Measurements from ENCODE around the gene CCND2. TPM values are rescaled to one million over a fixed set of nuclear protein-coding genes. Genes with fewer than 3 reads are reported as not detected.

The CCND2 gene
- total RNA-seq, 2 experiments from 2014 or later, result 159 to 163 TPM

GRCh38 chr12:4274396-4275015, 944 bp downstream of the CCND2 start:
- DNase-seq (peak in 7 of 14 experiments; percentile 16 to 63 (median 41)), ATAC-seq (ENCODE audit: poor library complexity) (no peak)
- Mint-ChIP-seq H3K27me3 (no peaks in the 10 kb centered on the region), H3K4me1 (ENCODE audit: low read depth) (peaks cover 54% of the 10 kb centered on the region), H3K4me3 (peak overlapping the region; percentile 95), H3K36me3 (ENCODE audit: low read depth) (peaks cover 78% of the 10 kb centered on the region), H3K9me3 (no peaks in the 10 kb centered on the region), H3K27ac (peak overlapping the region; percentile 99)
- Histone ChIP-seq H3K27me3 (ENCODE audit: control insufficient read depth in 1 of 2, insufficient read depth in 2 of 2, low read length in 2 of 2) (no peaks in the 10 kb centered on the region), H3K36me3 (ENCODE audit: insufficient read depth, low read length) (peaks cover 37% of the 10 kb centered on the region), H3K9me3 (ENCODE audit: control insufficient read depth in 1 of 2, insufficient read depth in 1 of 2, low read length in 2 of 2) (no peaks in the 10 kb centered on the region), H3K4me3 (ENCODE audit: low read length) (peak overlapping the region; percentile 95), H3K27ac (ENCODE audit: low read depth in 1 of 2, low read length in 2 of 2) (peak overlapping the region; percentile 82 to 86), H3K4me1 (ENCODE audit: insufficient read depth, low read length) (peaks cover 78% of the 10 kb centered on the region)
- intact Hi-C loops (cut with DNase I, micrococcal nuclease), result loop anchor here (5.0 to 10.0 kb wide), 4 partner anchors 132 to 617 kb away; no protein-coding TSS in a partner anchor
- POLR2A ChIA-PET, result interaction anchor here (0.7 to 10.1 kb wide), 14 partner anchors 14 to 401 kb away, joined by 3 to 113 read pairs (median 16); partner anchors contain the start of genes PARP11 and TIGAR
- CTCF ChIA-PET, result interaction anchor here (3.2 to 3.4 kb wide), 2 partner anchors 24 to 131 kb away, joined by 42 to 56 read pairs; no protein-coding TSS in a partner anchor
- TF ChIP-seq CTCF (IDR thresholded peaks at IDR 0.05), result no peak

- Mint-ChIP-seq H3K9me3 (no peaks in the 10 kb centered on the region), H3K27ac (peak overlapping the region; percentile 99), H3K36me3 (ENCODE audit: low read depth) (peaks cover 78% of the 10 kb centered on the region), H3K27me3 (no peaks in the 10 kb centered on the region), H3K4me3 (peak overlapping the region; percentile 95), H3K4me1 (ENCODE audit: low read depth) (peaks cover 61% of the 10 kb centered on the region)
- CTCF ChIA-PET, result interaction anchor here (0.6 to 4.3 kb wide), 9 partner anchors 11 to 389 kb away, joined by 3 to 72 read pairs (median 9); no protein-coding TSS in a partner anchor
- Histone ChIP-seq H3K4me1 (ENCODE audit: insufficient read depth, low read length) (peaks cover 79% of the 10 kb centered on the region), H3K36me3 (ENCODE audit: insufficient read depth, low read length) (peaks cover 44% of the 10 kb centered on the region), H3K9me3 (ENCODE audit: control insufficient read depth in 1 of 2, insufficient read depth in 1 of 2, low read length in 2 of 2) (no peaks in the 10 kb centered on the region), H3K27me3 (ENCODE audit: control insufficient read depth in 1 of 2, insufficient read depth in 2 of 2, low read length in 2 of 2) (no peaks in the 10 kb centered on the region), H3K4me3 (ENCODE audit: low read length) (peak overlapping the region; percentile 95), H3K27ac (ENCODE audit: low read depth in 1 of 2, low read length in 2 of 2) (peak overlapping the region; percentile 76 to 82)
- POLR2A ChIA-PET, result interaction anchor here (0.6 to 10.1 kb wide), 16 partner anchors 14 to 402 kb away, joined by 3 to 113 read pairs (median 7); partner anchors contain the start of genes PARP11 and TIGAR
- DNase-seq (peak in 4 of 14 experiments; percentile 25 to 57 (median 44)), ATAC-seq (ENCODE audit: poor library complexity) (no peak)
- intact Hi-C loops (cut with DNase I, micrococcal nuclease), result loop anchor here (5.0 to 10.0 kb wide), 4 partner anchors 133 to 618 kb away; no protein-coding TSS in a partner anchor
- no peak for TF ChIP-seq CTCF (IDR thresholded peaks at IDR 0.05)
Measured at GRCh38 chr12:4275016-4275869, 1.7 kb downstream of the CCND2 start.

GRCh38 chr12:4275870-4276301, 2.3 kb downstream of the CCND2 start:
- H3K4me3 ChIP-seq (ENCODE audit: low read length), result peak overlapping the region; percentile 95
- Mint-ChIP-seq H3K36me3 (ENCODE audit: low read depth) (peaks cover 81% of the 10 kb centered on the region), H3K27me3 (no peaks in the 10 kb centered on the region)

More at GRCh38 chr12:4275870-4276301, 2.3 kb downstream of the CCND2 start:
- H3K9me3 ChIP-seq (ENCODE audit: control insufficient read depth in 1 of 2, insufficient read depth in 1 of 2, low read length in 2 of 2), result no peaks in the 10 kb centered on the region
- H3K4me1 ChIP-seq (ENCODE audit: insufficient read depth, low read length), result peaks cover 80% of the 10 kb centered on the region
- no peak for TF ChIP-seq CTCF (IDR thresholded peaks at IDR 0.05)
- Mint-ChIP-seq H3K9me3 (no peaks in the 10 kb centered on the region), H3K27ac (peak overlapping the region; percentile 99), H3K4me1 (ENCODE audit: low read depth) (peaks cover 64% of the 10 kb centered on the region), H3K4me3 (peak overlapping the region; percentile 95)
- no peak for DNase-seq
- ChIA-PET POLR2A (interaction anchor here (0.6 to 10.1 kb wide), 21 partner anchors 7 to 402 kb away, joined by 3 to 113 read pairs (median 7); partner anchors contain the start of genes PARP11 and TIGAR), CTCF (interaction anchor here (0.6 to 4.3 kb wide), 18 partner anchors 8 to 436 kb away, joined by 3 to 72 read pairs (median 8); no protein-coding TSS in a partner anchor)
- no peak for ATAC-seq (ENCODE audit: poor library complexity)
- H3K27me3 ChIP-seq (ENCODE audit: control insufficient read depth in 1 of 2, insufficient read depth in 2 of 2, low read length in 2 of 2), result no peaks in the 10 kb centered on the region
- H3K27ac ChIP-seq (ENCODE audit: low read depth in 1 of 2, low read length in 2 of 2), result peak overlapping the region; percentile 76 to 82
- H3K36me3 ChIP-seq (ENCODE audit: insufficient read depth, low read length), result peaks cover 51% of the 10 kb centered on the region
- intact Hi-C loops (cut with DNase I, micrococcal nuclease), result loop anchor here (2.0 to 10.0 kb wide), 5 partner anchors 131 to 619 kb away; no protein-coding TSS in a partner anchor

Measured in CD4-positive, alpha-beta T cell (primary cell).